IPS DF 6.9 (cell line): ENCODE results near the gene GATA5.

Source experiments
- DNase-seq: peaks from one replicate; pipeline ENCODE4 v3.0.0-alpha.2; 2013; ENCODE audit warnings: low read depth, low spot score
- H3K27ac ChIP-seq: one replicate; pipeline ENCODE4 v1.5.1; 2013; ENCODE audit warnings: low read length, control low read depth
- H3K27me3 ChIP-seq: 2 replicates; pipeline ENCODE4 v1.6.1; 2013; ENCODE audit warnings: mild to moderate bottlenecking, low read length; ENCODE audit not compliant: control insufficient read depth, insufficient read depth
- H3K36me3 ChIP-seq: 2 replicates; pipeline ENCODE4 v1.6.1; 2013; ENCODE audit warnings: low read length; ENCODE audit not compliant: control insufficient read depth, insufficient read depth
- H3K4me1 ChIP-seq: 2 replicates; pipeline ENCODE4 v1.6.1; 2013; ENCODE audit warnings: low read length; ENCODE audit not compliant: control insufficient read depth, insufficient read depth
- H3K4me3 ChIP-seq: 2 replicates; pipeline ENCODE4 v1.5.1; 2013; ENCODE audit warnings: mild to moderate bottlenecking, low read length
- H3K9me3 ChIP-seq: 2 replicates; pipeline ENCODE4 v1.6.1; 2013; ENCODE audit warnings: low read length, inconsistent platforms; ENCODE audit not compliant: control insufficient read depth, insufficient read depth
- WGBS: extraction: QIAGEN DNeasy Blood & Tissue Kit; methylation state at CpG from one replicate; pipeline ENCODE4 v1.1.7; 2013; ENCODE audit warnings: mixed read lengths, missing lambda C conversion rate; ENCODE audit not compliant: insufficient read length, insufficient coverage; 5-methylcytosine and 5-hydroxymethylcytosine counted together

Gene GATA5

GRCh38 chr20:62423326-62423706 is 52.5 kb downstream of the GATA5 start:
- no CpG with 5 or more reads among the region's 10 CpGs for WGBS
- Histone ChIP-seq H3K36me3 (no peaks in the 10 kb centered on the region), H3K27ac (no peak overlapping the region), H3K27me3 (no peaks in the 10 kb centered on the region), H3K4me3 (no peak overlapping the region; the same call in 1 of the 2 replicates), H3K4me1 (peaks cover 20% of the 10 kb centered on the region), H3K9me3 (no peaks in the 10 kb centered on the region)
- no peak for DNase-seq

- no peak overlapping the region for H3K27ac ChIP-seq
- H3K9me3 ChIP-seq: no peaks in the 10 kb centered on the region
- WGBS: no CpG with 5 or more reads among the region's 20 CpGs
- no peak for DNase-seq
- peaks cover 15% of the 10 kb centered on the region for H3K4me1 ChIP-seq
- H3K4me3 ChIP-seq: no peak overlapping the region; the same call in 1 of the 2 replicates
- H3K27me3 ChIP-seq: no peaks in the 10 kb centered on the region
- no peaks in the 10 kb centered on the region for H3K36me3 ChIP-seq
These were observed 53.0 kb downstream of the GATA5 start for GRCh38 chr20:62422636-62423325.

GRCh38 chr20:62421716-62421990 is 54.1 kb downstream of the GATA5 start:
- Histone ChIP-seq H3K27me3 (no peaks in the 10 kb centered on the region), H3K4me1 (peaks cover 8% of the 10 kb centered on the region), H3K9me3 (no peaks in the 10 kb centered on the region), H3K36me3 (no peaks in the 10 kb centered on the region), H3K4me3 (no peak overlapping the region), H3K27ac (no peak overlapping the region)
- no peak for DNase-seq
- no CpG with 5 or more reads among the region's 6 CpGs for WGBS

GRCh38 chr20:62420846-62421715 is 54.7 kb downstream of the GATA5 start:
- no peak for DNase-seq
- no peaks in the 10 kb centered on the region for H3K27me3 ChIP-seq
- WGBS: no CpG with 5 or more reads among the region's 24 CpGs
- no peak overlapping the region for H3K4me3 ChIP-seq
- no peaks in the 10 kb centered on the region for H3K36me3 ChIP-seq
- peaks cover 4% of the 10 kb centered on the region; the same call in 1 of the 2 replicates for H3K4me1 ChIP-seq
- H3K27ac ChIP-seq: no peak overlapping the region
- H3K9me3 ChIP-seq: no peaks in the 10 kb centered on the region

- no peak overlapping the region for H3K27ac ChIP-seq
- H3K4me1 ChIP-seq: peaks cover 4% of the 10 kb centered on the region
- no peak overlapping the region for H3K4me3 ChIP-seq
- no peaks in the 10 kb centered on the region for H3K27me3 ChIP-seq
- no peaks in the 10 kb centered on the region for H3K9me3 ChIP-seq
- no peak for DNase-seq
- WGBS: no CpG with 5 or more reads among the region's 9 CpGs
- no peaks in the 10 kb centered on the region for H3K36me3 ChIP-seq
These were observed 56.0 kb downstream of the GATA5 start for GRCh38 chr20:62419759-62420158.

GRCh38 chr20:62418709-62419487 is 56.9 kb downstream of the GATA5 start:
- H3K4me1 ChIP-seq: peaks cover 2% of the 10 kb centered on the region
- no peak overlapping the region for H3K4me3 ChIP-seq
- no peaks in the 10 kb centered on the region for H3K36me3 ChIP-seq
- no peaks in the 10 kb centered on the region for H3K27me3 ChIP-seq
- WGBS: no CpG with 5 or more reads among the region's 19 CpGs
- H3K27ac ChIP-seq: no peak overlapping the region
- no peak for DNase-seq
- no peaks in the 10 kb centered on the region for H3K9me3 ChIP-seq

- H3K9me3 ChIP-seq: no peaks in the 10 kb centered on the region
- no peaks in the 10 kb centered on the region for H3K36me3 ChIP-seq
- H3K27me3 ChIP-seq: no peaks in the 10 kb centered on the region
- no peak overlapping the region for H3K4me3 ChIP-seq
- no peak for DNase-seq
- H3K27ac ChIP-seq: no peak overlapping the region
- H3K4me1 ChIP-seq: peaks cover 2% of the 10 kb centered on the region
- no CpG with 5 or more reads among the region's 25 CpGs for WGBS
These were observed 57.6 kb downstream of the GATA5 start for GRCh38 chr20:62417981-62418708.

GRCh38 chr20:62416651-62417637 is 58.9 kb downstream of the GATA5 start:
- Histone ChIP-seq H3K36me3 (no peaks in the 10 kb centered on the region), H3K4me1 (peaks cover 2% of the 10 kb centered on the region), H3K4me3 (no peak overlapping the region), H3K27ac (no peak overlapping the region), H3K27me3 (no peaks in the 10 kb centered on the region), H3K9me3 (no peaks in the 10 kb centered on the region)
- no peak for DNase-seq
- no CpG with 5 or more reads among the region's 43 CpGs for WGBS

- H3K9me3 ChIP-seq: no peaks in the 10 kb centered on the region
- no peaks in the 10 kb centered on the region for H3K36me3 ChIP-seq
- DNase-seq: no peak
- no peaks in the 10 kb centered on the region; the same call in 1 of the 2 replicates for H3K4me1 ChIP-seq
- no CpG with 5 or more reads among the region's 24 CpGs for WGBS
- H3K4me3 ChIP-seq: no peak overlapping the region
- no peak overlapping the region for H3K27ac ChIP-seq
- H3K27me3 ChIP-seq: no peaks in the 10 kb centered on the region
These were observed 60.3 kb downstream of the GATA5 start for GRCh38 chr20:62415354-62416111.
